Skeletal muscle tissue (tissue), 4 donors: ENCODE results near the gene ITPA. TPM values are rescaled to one million over a fixed set of nuclear protein-coding genes. Genes with fewer than 3 reads are reported as not detected.

Experiments used
- H3K27ac ChIP-seq: one replicate; pipeline ENCODE4 v1.7.0; 2013; ENCODE audit warnings: mild to moderate bottlenecking, low read depth, low read length, inconsistent platforms
- H3K27me3 ChIP-seq, 3 donors: one replicate each; pipeline ENCODE4 v1.7.0; 2013; ENCODE audit warnings: low read length in 3 of 3; ENCODE audit not compliant: control insufficient read depth in 3 of 3, insufficient read depth in 3 of 3
- H3K36me3 ChIP-seq, 3 donors: one replicate each; pipeline ENCODE4 v1.7.0; 2013; ENCODE audit warnings: low read length in 3 of 3; ENCODE audit not compliant: control insufficient read depth in 3 of 3, insufficient read depth in 3 of 3
- H3K4me1 ChIP-seq, 3 donors: one replicate each; pipeline ENCODE4 v1.7.0; 2013; ENCODE audit warnings: low read length in 3 of 3, mild to moderate bottlenecking in 3 of 3; ENCODE audit not compliant: control insufficient read depth in 3 of 3, insufficient read depth in 3 of 3
- H3K4me3 ChIP-seq, 3 donors: one replicate each; pipeline ENCODE4 v1.7.0; 2013; ENCODE audit warnings: low read length in 3 of 3
- H3K9ac ChIP-seq, 3 donors: one replicate each; pipeline ENCODE4 v1.7.0; 2013; ENCODE audit warnings: low read length in 3 of 3, mild to moderate bottlenecking in 3 of 3, moderate library complexity in 2 of 3, low read depth in 1 of 3
- H3K9me3 ChIP-seq, 3 donors: one replicate each; pipeline ENCODE4 v1.7.0; 2013; ENCODE audit warnings: low read length in 3 of 3; ENCODE audit not compliant: control insufficient read depth in 3 of 3
- total RNA-seq: library from RNA; depleted of rRNA; stranded (reverse); fragments of >200 nt; gene quantifications from one replicate; pipeline ENCODE4 v1.2.3, GENCODE V29; 2014
- donor health status: Osteomylitis.

Gene ITPA
- 42.8 TPM for total RNA-seq

DNA sequence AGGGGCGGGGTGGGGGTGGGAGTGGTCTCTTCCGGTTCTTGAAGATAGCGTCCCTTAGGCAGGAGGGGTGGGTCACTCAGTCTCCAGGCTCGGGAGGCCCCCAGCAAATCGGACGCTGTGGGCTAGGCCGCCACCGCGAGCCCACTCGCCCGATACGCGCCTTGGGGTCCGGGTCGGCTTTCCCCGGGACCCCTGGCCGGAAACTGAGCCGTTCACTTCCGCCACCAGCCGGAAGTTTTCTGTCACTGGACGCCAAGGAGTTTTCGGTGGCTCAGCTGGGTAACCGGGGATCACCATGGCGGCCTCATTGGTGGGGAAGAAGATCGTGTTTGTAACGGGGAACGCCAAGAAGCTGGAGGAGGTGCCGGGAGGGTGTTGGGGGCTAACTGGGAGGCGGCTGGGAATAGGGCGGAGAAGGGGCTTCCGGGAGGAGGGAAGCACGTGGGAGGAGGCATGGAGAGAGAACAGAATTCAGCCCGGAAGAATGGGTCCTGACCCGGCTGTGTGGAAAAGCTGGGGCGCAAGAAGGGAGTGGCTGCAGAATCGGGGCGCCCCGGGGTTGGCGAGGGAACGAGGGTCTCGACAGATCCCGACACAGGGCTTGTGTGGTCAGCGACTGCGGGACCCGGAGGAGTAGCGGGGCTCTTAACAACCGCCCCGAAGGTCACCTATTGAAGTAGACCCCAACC lies at the start of gene ITPA:
Gene ITPA, plus strand, starts transcription at position 242 of the 689 bp plus-strand sequence. Its CDS starts 54 bp downstream, at position 296.
- Histone ChIP-seq H3K4me3 (peak within 1 kb of the TSS; percentile 88 to 96 (median 89)), H3K4me1 (peaks cover 11 to 21% (median 12%) of the 10 kb centered on the region in 3 donors), H3K27ac (peak within 1 kb of the TSS; percentile 64), H3K36me3 (peaks cover 8 to 10% (median 8%) of the 10 kb centered on the region in 3 donors), H3K27me3 (no peaks in the 10 kb centered on the region), H3K9me3 (no peaks in the 10 kb centered on the region), H3K9ac (peak within 1 kb of the TSS; percentile 82 to 92 (median 90))

DNA sequence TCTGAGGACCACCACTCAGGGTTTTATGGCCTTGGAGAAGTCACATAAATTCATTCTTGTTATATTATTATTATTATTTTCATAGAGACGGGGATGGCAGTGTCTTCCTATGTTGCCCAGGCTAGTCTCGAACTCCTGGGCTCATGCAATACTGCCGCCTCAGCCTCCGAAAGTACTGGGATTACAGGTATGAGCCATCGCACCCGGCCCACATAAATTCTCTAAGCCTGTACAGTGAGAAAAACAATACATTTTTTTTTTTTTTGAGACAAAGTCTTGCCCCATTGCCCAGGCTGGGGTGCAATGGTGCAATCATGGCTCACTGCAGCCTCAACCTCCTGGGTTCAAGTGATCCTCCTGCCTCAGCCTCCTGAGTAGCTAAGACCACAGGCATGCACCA lies 48.9 kb upstream of the ITPA start:
- Histone ChIP-seq H3K4me3 (peak overlapping the region; percentile 89 to 98 (median 96)), H3K9me3 (no peaks in the 10 kb centered on the region), H3K4me1 (peaks cover 32 to 53% (median 38%) of the 10 kb centered on the region in 3 donors), H3K27me3 (no peaks in the 10 kb centered on the region), H3K36me3 (peaks cover 0 to 2% (median 2%) of the 10 kb centered on the region in 3 donors), H3K9ac (peak overlapping the region in 1 of 3 donors; percentile 99), H3K27ac (no peak overlapping the region)

DNA sequence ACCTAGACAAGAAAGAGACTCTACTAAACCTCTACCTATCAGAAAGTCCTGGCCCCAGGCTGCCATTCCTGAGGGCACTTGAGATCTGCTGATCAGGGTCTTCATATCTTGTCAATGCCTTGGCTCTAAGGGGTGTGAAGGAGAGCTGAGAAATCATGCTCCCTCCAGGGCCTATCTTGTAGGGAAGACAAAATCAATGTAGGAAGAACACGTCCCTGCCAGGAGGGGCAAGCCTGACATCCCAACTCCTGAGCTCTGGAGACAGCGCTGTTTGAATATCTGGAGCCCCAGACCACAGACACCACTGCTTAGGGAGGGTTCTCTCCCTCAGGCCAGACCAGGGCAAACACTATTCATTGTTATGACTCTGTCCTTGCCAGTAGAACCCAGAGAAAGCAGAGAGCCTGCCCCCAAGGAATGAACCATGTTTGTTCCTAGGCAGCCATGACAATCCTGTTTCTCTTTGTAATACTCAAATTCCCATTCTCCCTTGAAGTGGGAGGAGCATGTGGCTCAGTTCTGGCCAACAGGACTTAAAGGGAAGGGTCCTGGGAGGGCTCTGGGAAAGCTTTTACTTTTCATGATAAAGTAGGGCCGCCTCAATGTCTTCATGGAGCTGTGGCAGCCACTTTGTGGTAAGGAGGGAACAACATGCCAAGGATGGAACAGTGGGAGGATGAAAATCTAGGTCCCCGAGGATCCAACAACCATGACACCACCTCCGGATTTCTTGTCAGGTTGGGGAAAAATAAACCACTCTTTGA lies 47.8 kb upstream of the ITPA start:
- Histone ChIP-seq H3K27me3 (no peaks in the 10 kb centered on the region), H3K4me1 (peaks cover 32 to 46% (median 41%) of the 10 kb centered on the region in 3 donors), H3K36me3 (peaks cover 0 to under 1% (median under 1%) of the 10 kb centered on the region in 3 donors), H3K9me3 (no peaks in the 10 kb centered on the region), H3K27ac (no peak overlapping the region), H3K9ac (no peak overlapping the region), H3K4me3 (no peak overlapping the region)

DNA sequence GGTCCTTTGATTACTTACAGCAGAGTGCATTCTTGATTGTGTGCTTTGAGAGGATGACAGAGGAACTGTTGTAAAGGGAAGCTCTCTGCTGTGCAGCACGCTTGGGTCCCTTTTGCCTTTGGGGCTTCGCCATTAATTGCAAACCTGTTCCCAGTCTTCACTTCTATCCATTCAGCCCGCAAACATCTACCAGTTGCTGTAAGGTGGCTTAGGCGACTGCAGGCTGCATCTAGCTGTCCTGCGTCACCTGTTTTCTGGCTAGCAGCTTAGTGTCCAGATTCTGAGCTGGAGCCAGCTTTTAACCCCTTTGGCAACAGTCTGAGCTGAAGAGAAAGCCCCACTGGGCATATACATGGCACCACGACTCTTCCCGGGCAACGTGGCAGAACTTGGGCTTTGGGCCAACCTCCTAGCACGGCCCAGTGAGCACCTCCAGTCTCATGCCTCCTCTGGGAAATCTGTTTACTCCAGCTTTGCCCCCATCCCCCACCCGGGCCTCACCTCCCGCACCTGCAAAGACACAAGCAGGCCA lies 47.2 kb upstream of the ITPA start:
- Histone ChIP-seq H3K9ac (peak overlapping the region in 2 of 3 donors; percentile 8 to 43), H3K36me3 (no peaks in the 10 kb centered on the region), H3K27ac (no peak overlapping the region), H3K4me1 (peaks cover 26 to 40% (median 34%) of the 10 kb centered on the region in 3 donors), H3K9me3 (no peaks in the 10 kb centered on the region), H3K27me3 (no peaks in the 10 kb centered on the region), H3K4me3 (no peak overlapping the region)

DNA sequence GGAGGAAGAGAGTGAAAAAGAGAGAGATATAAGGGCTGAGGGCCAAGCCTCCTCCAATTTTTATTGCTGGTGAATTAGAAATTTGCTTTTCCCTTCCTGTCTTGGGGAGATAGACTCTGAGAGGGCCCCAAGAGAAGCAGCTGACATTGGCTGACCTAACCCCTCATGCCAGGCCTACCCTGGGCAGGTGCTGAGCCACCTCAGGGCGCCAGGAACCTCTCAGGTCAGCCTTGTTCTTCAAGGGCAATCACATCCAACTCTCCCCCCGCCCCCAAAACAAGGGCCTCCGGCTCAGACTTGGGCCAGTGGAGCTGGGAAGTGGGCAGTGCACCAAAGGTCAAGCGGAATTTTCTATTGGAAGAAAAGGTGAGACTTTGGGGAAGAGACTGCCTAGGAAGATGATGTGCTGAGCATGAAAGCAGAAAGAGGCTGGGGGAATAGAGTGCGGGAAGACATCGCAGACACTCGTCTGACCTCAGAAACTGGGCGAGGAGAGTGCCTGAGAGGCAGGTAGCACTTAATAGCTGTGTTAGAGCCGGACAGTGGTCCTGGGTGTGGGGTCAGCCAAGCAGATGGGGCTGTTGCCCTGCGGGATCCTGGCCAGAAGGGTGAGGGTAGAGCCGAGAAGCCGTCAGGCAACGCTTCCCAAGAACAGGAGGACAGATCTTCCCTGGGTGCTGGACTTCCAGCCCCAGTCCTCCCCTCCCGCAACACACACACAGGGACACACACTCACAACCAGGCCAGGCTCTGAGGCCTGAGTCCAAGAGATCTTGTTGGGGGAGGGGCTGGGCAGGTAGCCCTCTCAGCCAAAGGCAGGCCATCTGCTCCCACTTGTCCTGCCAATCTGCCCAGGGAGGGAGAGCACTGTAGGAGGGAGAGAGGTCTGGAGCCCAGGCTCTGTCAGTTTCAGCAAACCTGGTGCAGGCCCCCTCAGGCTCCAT lies 45.9 kb upstream of the ITPA start:
- Histone ChIP-seq H3K9ac (peak overlapping the region in 1 of 3 donors; percentile 28), H3K4me1 (peaks cover 14 to 28% (median 22%) of the 10 kb centered on the region in 3 donors), H3K27ac (no peak overlapping the region), H3K4me3 (peak overlapping the region in 1 of 3 donors; percentile 17), H3K27me3 (no peaks in the 10 kb centered on the region), H3K36me3 (no peaks in the 10 kb centered on the region), H3K9me3 (no peaks in the 10 kb centered on the region)

DNA sequence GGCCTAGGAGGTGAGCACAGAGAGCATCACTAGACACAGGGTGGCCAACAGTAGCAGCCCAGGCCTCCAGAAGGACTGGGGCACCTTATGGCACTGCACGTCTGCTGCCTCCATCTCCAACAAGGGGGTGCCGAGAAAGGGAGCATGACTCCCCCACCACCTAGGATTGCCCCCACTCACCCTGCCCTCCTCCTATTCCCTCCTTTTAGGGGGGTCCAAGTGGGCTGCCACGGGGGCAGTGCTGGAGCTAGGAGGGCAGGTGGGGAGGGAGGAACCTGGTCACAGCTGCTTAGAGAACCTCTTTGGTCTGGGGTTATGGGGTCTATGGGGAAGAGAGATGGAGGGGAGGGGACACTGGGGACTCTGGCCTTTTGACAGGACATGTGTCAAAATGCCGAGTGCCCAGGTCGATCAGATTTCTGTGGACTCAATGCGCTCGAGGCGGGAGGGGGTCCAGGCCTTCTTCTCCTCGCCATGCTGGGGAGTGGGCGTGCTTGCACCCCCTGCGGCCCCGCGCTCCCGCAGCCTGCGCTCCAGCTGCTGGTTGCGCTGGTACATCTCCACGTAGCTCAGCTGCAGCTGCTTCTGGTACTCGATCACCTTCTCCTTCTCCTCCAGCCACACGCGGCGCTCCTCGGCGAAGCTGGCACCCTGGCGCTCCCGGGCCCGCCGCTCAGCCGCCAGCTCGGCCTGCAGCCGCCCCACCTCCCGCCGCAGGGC lies 45.1 kb upstream of the ITPA start:
- Histone ChIP-seq H3K9ac (peak overlapping the region in 1 of 3 donors; percentile 3), H3K27ac (no peak overlapping the region), H3K4me3 (no peak overlapping the region), H3K36me3 (no peaks in the 10 kb centered on the region), H3K9me3 (no peaks in the 10 kb centered on the region), H3K27me3 (peaks cover 0 to 5% (median 0%) of the 10 kb centered on the region in 3 donors), H3K4me1 (peaks cover 6 to 19% (median 17%) of the 10 kb centered on the region in 3 donors)

DNA sequence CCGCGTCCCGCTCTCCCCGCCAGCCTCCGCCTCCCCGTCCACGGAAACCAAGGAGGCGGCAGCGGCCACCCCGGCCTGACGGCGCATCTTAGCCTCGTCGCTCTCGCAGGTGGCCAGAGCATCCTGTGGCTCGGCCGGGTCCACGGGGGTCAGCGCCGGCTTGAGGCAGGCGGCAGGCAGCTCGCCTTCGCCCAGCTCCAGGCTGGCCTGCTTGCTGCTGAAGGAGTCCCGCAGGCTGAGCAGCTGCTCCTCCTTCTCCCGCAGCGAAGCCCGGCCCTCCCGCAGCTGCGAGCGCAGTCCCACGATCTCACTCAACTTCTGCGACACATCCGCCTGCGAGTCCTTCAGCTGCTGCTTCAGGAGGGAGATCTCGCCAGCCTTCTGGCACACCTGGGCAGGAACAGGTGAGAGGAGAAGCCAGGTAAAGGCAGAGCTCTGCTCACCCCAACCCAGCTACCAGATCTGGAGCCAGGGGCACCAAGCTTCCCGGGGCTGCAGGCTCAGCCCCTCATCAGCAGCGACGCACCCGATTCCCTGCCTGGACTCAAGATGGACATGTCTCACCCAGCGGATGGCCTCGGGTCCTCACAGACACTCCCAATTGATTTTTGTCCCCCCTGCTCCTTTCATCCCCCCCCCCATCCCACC lies 44.4 kb upstream of the ITPA start:
- Histone ChIP-seq H3K27ac (no peak overlapping the region), H3K27me3 (peaks cover 0 to 5% (median 0%) of the 10 kb centered on the region in 3 donors), H3K9ac (peak overlapping the region in 1 of 3 donors; percentile 25), H3K4me1 (peaks cover 4 to 19% (median 17%) of the 10 kb centered on the region in 3 donors), H3K36me3 (no peaks in the 10 kb centered on the region), H3K9me3 (no peaks in the 10 kb centered on the region), H3K4me3 (no peak overlapping the region)

DNA sequence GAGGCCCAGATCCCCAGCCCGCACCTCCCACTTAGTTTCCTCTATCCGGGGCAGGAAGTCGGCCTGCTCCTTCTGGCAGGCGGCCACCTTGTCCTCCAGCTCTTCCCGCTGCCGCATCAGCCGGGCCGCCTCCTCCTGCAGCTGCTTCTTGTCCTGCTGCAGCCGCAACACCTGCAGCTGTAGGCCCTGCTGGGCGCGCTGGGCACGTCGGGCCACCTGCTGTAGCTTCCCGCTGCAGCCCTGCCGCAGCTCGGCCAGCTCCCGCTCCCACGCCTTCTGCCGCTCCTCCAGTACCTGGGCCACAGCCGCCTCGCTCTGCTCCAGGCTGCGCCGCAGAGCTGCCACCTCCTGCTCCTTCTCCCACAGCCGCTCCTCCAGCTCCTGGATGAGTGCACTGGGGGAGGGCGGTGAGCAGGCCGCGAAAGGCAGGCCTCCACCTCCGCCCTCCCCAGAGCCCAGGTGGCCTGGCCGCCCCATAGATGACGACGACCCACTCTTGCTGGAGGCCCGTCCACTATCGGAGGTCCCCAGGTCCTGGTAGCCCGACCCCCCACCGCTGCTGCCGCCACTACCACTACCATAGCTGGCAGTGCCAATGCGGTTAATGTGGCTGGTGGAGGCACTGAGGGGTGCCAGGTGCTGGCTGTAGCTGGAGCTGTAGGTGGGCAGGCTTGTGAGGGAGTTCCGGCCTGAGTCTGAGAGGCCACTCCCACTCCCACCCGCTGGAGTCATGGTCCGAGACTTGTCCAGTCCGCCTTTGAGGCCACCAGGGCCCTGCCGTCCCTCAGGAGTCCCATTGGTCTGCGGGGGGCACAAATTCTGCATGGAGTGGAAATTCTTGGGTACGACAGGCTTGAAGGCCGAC lies 43.6 kb upstream of the ITPA start:
- Histone ChIP-seq H3K27ac (no peak overlapping the region), H3K4me3 (no peak overlapping the region)

More for the DNA sequence above, 43.6 kb upstream of the ITPA start:
- no peaks in the 10 kb centered on the region for H3K9me3 ChIP-seq
- peaks cover 4 to 19% (median 17%) of the 10 kb centered on the region in 3 donors for H3K4me1 ChIP-seq
- peaks cover 0 to 5% (median 0%) of the 10 kb centered on the region in 3 donors for H3K27me3 ChIP-seq
- peak overlapping the region in 1 of 3 donors; percentile 6 for H3K9ac ChIP-seq
- H3K36me3 ChIP-seq = no peaks in the 10 kb centered on the region
